Measurements from ENCODE around the gene CCDC78. TPM values are rescaled to one million over a fixed set of nuclear protein-coding genes. Genes with fewer than 3 reads are reported as not detected.

CCDC78 gene
- total RNA-seq = 2.5 and 6.1 TPM in 2 replicates

DNA sequence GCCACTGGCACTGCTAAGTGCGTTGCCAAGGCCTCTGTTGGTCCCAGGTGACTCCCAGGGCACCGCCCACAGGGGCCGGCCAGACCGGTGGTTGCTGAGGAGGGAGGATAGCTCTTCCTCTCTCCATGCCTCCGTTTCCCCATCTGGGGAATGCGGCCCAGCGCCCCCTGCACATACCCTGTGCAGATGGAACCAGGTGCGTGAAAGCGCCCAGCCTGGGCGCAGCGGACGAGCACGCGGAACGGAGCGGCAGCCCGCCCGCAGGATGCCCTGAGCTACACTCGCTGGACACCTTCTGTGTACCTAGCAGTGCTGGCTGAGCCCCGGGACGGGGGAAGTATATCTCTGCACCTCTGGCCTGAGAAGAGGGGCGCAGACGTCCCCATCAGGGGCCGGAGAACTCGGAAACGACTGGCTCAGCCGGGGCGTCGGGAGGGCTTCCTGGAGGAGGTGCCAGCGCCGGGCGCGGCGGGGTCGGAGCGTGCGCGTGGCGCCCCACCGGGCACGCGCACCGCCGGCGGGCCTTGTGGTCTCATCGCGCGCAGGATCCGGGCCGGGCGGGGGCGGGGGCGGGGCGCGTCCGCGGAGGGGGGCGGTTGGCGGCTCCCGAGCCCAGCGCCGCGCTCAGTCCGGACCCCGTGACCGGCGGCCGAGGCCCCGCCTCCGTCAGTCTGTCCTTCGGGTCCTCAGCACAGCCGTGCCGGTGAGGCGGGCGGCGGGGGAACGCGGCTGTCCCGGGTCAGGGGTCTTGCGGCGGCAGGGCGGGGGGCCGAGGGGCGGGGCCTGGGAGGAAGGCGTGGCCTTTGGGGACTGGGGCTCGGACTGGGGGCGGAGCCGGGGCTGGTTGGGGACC is at the start of gene CCDC78, which contains the start of gene HAGHL:
Gene CCDC78, minus strand, starts transcription at position 6 of the 853 bp plus-strand sequence. CDS start 76 bp downstream, outside the sequence.
Gene HAGHL, plus strand, starts transcription at position 669 of the 853 bp plus-strand sequence. CDS start 404 bp downstream, outside the sequence.
- Histone ChIP-seq H3K27me3 (ENCODE audit: control insufficient read depth, insufficient read depth, low read length) (no peaks in the 10 kb centered on the region), H3K36me3 (ENCODE audit: control insufficient read depth, insufficient read depth, low read length) (no peaks in the 10 kb centered on the region), H3K4me3 (ENCODE audit: low read depth, low read length) (peak within 1 kb of the TSS; percentile 65)
- DNase-seq (ENCODE audit: low read depth) = no peak
- TF ChIP-seq, protein P1, sequence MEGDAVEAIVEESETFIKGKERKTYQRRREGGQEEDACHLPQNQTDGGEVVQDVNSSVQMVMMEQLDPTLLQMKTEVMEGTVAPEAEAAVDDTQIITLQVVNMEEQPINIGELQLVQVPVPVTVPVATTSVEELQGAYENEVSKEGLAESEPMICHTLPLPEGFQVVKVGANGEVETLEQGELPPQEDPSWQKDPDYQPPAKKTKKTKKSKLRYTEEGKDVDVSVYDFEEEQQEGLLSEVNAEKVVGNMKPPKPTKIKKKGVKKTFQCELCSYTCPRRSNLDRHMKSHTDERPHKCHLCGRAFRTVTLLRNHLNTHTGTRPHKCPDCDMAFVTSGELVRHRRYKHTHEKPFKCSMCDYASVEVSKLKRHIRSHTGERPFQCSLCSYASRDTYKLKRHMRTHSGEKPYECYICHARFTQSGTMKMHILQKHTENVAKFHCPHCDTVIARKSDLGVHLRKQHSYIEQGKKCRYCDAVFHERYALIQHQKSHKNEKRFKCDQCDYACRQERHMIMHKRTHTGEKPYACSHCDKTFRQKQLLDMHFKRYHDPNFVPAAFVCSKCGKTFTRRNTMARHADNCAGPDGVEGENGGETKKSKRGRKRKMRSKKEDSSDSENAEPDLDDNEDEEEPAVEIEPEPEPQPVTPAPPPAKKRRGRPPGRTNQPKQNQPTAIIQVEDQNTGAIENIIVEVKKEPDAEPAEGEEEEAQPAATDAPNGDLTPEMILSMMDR (IDR thresholded peaks at IDR 0.05; ENCODE audit: insufficient read depth, low read length, poor library complexity, severe bottlenecking) = no peak

DNA sequence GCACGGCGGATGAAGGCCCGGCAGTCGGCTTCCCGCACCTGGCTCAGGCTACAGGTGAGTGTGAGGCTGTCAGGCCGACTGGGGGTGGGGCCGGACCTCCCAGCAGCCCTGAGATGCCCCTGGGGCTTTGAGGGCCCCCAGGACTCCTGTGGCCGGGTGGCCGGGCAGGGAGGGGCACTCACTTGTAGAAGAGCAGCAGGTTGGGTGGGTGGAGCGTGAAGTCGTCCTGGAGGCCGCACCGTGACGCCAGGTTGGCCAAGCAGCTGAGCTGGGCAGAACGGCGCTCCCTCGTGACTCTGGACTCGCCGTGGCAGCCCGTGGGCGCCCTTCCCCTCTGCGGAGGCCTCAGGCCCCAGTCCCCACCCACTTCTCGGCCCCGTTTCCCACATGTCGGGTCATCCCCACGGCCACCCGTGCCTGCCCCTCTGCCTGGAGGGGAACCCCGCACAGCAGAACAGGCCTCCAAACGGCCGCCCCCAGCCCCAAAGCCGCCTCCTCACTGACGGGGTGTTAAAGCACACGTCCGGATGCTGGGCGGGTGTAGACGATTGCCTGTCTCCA is 49.1 kb upstream of the CCDC78 start:
- DNase-seq (ENCODE audit: low read depth) = no peak
- Histone ChIP-seq H3K4me3 (ENCODE audit: low read depth, low read length) (no peak overlapping the region), H3K27me3 (ENCODE audit: control insufficient read depth, insufficient read depth, low read length) (no peaks in the 10 kb centered on the region), H3K36me3 (ENCODE audit: control insufficient read depth, insufficient read depth, low read length) (no peaks in the 10 kb centered on the region)
- TF ChIP-seq, protein P1 (IDR thresholded peaks at IDR 0.05; ENCODE audit: insufficient read depth, low read length, poor library complexity, severe bottlenecking) = no peak

DNA sequence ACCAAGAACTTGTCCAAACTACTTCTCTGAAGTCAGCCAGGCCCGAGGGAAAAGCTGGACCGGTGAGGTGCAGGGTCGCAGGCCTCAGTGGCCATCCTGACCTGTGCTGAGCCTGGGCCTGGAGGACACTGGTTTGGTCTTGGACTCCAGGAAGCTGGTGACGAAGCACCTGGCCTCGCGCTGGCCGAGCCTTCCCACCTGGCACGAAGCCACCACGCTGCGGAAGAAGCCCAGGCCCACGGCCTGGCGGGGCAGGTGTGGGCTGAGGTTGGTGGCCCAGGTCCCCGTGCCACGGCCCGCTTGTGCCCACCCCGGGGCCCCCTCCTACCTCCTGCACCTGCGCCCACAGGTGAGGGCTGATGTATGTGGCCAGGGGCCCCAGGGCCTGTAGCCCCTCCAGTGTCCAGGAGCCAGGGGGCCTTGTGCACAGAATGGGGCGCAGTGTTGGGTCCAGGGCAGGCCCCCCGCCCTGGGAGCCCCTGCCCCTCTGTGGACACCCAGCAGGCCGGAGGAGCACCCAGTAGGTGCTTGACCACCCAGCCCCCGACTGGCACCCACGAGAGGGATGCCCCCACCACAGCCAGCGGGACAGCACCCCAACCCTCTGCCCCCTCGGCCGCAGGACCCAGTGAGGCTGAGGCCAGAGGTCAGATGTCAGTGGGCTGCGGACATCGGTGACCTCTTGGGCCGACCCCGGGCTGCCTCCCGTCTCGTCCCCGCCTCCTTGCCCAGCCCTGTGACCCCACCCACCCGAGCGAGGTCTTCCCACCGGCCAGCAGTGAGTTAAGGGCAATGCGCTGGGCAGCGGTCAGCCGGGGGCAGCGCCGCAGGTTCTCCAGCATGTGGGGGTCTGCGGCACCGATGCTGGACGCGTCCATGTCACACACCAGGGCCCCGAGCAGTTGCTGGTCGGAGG is 48.1 kb upstream of the CCDC78 start:
- H3K4me3 ChIP-seq (ENCODE audit: low read depth, low read length) = no peak overlapping the region
- DNase-seq (ENCODE audit: low read depth) = no peak
- no peaks in the 10 kb centered on the region for H3K36me3 ChIP-seq (ENCODE audit: control insufficient read depth, insufficient read depth, low read length)
- no peaks in the 10 kb centered on the region for H3K27me3 ChIP-seq (ENCODE audit: control insufficient read depth, insufficient read depth, low read length)
- TF ChIP-seq, protein P1 (IDR thresholded peaks at IDR 0.05; ENCODE audit: insufficient read depth, low read length, poor library complexity, severe bottlenecking) = no peak

DNA sequence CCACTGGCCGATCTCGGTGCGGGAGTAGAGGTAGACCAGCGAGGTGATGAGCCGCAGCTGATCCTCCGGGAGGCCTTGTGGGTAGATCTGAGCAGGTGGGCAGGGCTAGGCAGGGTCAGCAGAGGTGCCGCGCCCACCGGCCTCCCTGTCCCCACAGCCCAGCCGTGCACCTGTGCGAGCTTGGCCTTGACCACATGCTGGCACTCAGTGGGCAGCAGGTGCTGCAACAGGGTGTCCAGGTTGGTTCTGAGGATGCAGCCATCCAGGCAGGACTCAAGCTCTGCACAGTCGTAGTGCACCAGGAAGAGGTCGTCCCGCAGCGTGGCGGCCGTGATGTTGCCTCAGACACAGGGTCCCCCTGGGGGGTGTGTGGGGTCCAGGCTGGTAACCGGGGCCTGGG is 46.7 kb upstream of the CCDC78 start:
- TF ChIP-seq, protein P1 (IDR thresholded peaks at IDR 0.05; ENCODE audit: insufficient read depth, low read length, poor library complexity, severe bottlenecking) = no peak
- Histone ChIP-seq H3K36me3 (ENCODE audit: control insufficient read depth, insufficient read depth, low read length) (no peaks in the 10 kb centered on the region), H3K4me3 (ENCODE audit: low read depth, low read length) (no peak overlapping the region), H3K27me3 (ENCODE audit: control insufficient read depth, insufficient read depth, low read length) (no peaks in the 10 kb centered on the region)
- no peak for DNase-seq (ENCODE audit: low read depth)

DNA sequence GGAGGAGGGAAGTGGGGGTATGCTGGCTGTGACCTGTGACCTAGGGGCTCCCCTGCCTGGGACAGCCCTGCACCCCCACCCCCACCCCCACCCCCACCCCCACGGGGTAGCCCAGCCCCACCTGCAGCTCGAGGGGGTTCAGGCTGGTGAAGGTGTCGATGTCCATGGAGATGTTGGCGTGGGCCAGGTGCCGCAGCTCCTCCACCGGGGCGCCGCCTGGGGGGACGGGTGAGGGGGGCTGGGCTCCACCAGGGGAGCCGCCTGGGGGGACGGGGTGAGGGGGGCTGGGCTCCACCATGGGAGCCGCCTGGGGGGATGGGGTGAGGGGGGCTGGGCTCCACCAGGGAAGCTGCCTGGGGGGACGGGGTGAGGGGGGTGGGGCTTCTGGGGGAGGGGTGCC is 44.2 kb upstream of the CCDC78 start:
- H3K36me3 ChIP-seq (ENCODE audit: control insufficient read depth, insufficient read depth, low read length) = no peaks in the 10 kb centered on the region
- TF ChIP-seq, protein P1 (IDR thresholded peaks at IDR 0.05; ENCODE audit: insufficient read depth, low read length, poor library complexity, severe bottlenecking) = no peak
- no peak for DNase-seq (ENCODE audit: low read depth)

More for the DNA sequence above, 44.2 kb upstream of the CCDC78 start:
- Histone ChIP-seq H3K4me3 (ENCODE audit: low read depth, low read length) (no peak overlapping the region), H3K27me3 (ENCODE audit: control insufficient read depth, insufficient read depth, low read length) (no peaks in the 10 kb centered on the region)

Measured in kidney epithelial cell (primary cell).